HG02852 (cell line): ENCODE results near the gene GDAP1L1.
"Not testable (repeated sequence)": the region's sequence is repeated elsewhere in the genome, so short reads cannot be mapped to it uniquely, and the experiment has no call there.

Experiments used
- ATAC-seq: cut with Tn5 transposase; IDR thresholded peaks from one replicate; pipeline ENCODE4 v1.9.1; 2021; ENCODE audit warnings: mild to moderate bottlenecking, moderate library complexity; ENCODE audit not compliant: unreplicated experiment

GDAP1L1 gene

DNA sequence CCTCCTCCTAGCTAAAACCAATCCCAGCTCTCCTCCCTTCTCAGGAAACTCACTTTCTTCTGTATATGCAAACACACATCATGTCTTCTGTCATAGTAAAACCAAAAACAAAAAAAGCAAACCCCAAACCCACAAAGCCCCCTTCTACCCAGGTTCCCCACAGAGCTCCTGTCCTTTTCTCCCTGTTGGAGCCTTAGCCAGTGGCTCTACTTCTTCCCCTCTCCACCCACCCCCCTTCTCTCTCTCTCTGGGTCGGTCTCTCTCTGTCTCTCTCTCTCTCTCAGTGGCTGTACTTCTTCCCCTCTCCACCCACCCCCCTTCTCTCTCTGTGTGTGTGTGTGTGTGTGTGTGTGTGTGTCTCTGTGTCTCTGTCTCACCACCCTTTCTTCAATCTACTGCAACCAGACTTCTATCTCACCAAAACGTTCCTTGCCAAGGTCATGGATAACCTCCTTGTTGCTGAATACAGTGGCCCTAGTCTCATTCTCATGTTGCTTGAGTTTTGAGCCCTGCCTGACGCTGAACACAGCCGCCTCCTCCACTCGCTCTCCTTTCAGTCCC, 27.9 kb upstream of the GDAP1L1 start:
- no peak for ATAC-seq

DNA sequence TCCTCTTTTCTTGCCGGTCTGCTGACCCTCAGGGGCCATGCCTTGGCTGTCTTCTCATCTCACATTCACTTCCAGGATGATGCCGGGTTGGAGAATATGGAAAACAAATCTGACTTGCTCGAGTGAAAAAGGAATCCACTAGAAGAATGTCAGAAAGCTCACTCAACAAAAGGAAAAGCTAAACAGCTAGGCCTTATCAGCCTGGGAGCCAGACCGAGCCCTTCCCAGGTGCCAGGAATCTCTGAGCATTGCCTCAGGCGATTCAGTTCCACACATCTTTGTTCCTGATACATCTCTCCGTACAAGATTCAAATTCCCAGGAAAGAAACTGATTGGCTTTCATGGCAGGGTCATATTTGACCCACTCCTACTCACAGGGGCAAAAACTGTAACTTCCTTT, 27.3 kb upstream of the GDAP1L1 start:
- ATAC-seq = no peak

- ATAC-seq = no peak
Observed at GRCh38 chr20:44221368-44221954, 25.6 kb upstream of the GDAP1L1 start.

GRCh38 chr20:44222027-44222426, 25.1 kb upstream of the GDAP1L1 start:
- no peak for ATAC-seq

GRCh38 chr20:44222633-44223368, 24.3 kb upstream of the GDAP1L1 start:
- ATAC-seq = no peak

GRCh38 chr20:44223721-44224120, 23.4 kb upstream of the GDAP1L1 start:
- ATAC-seq = no peak

DNA sequence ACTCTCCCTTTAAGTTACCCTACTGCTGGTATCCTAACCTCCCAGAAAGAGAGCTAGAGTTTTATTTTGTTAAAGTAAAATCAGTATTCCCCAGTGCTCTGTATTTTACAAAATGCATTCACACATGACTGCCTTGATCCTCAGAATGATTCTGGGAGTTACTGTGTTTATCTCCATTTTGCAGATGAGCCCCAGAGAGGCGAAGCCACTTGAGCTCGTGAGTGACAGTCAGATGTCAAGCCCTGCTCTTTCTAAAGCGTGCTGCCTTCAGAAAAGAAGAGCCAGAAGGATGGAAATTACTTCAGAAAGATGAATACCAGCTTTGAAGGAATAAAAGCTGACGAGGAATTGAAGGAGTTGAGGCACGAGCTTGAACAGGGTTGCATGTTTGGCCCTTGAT, 22.5 kb upstream of the GDAP1L1 start:
- no peak for ATAC-seq

DNA sequence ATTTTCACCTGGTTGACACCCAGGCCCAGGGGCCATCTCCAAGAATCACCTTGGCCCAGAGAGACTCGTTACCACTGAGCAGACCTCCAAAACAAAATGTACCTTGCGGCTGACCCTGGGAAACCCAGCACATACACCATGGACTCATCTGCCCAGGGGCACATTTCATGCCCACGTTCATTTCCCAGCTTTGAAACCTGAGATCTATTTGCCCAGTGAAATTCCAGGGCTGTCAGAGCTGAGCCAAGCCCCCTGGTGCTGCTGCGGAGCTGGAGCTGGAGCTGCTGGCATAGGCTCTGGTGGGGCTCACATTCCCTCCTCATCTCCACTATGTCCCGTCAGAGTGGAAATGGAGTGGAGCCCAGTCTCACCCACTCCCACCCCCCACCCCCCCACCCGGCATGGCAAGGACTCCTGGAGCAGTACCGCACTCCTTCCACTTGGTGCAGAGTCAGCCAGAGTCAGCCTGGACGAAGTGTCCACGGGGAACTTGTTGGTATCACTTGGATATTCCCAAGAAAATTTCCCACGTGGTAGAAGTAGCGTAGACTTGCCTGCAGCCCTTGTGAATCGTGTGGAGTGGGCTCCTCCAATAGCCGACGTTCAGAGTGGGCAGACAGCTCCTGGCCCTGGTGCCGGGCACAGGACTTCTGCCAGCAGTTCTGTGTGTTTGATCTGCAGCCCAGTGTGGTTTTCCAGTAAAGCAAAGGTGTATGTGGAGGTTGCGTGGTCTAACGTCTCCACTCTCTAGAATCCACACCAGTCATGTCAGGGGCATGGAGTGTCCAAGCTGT, 18.4 kb upstream of the GDAP1L1 start:
- ATAC-seq = no peak

DNA sequence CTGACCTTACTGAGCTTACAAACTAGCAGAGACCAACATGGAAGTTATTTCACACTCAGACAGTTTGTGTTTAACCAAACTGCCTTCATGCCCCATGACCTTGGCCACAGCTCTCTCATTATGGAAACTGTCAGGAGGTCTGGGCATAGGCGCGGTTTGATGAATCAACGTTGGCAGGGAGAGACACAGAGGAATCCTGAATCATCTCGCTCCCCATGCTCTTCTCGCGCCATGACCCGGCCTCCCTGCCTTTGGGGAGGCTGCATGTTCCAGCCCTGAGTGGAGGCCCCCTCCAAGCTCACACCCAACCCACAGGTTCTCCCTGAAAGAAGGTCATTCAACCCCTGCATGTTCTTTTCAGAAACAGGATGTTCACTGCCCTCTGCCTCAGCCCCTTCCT, 15.9 kb upstream of the GDAP1L1 start:
- ATAC-seq = no peak

DNA sequence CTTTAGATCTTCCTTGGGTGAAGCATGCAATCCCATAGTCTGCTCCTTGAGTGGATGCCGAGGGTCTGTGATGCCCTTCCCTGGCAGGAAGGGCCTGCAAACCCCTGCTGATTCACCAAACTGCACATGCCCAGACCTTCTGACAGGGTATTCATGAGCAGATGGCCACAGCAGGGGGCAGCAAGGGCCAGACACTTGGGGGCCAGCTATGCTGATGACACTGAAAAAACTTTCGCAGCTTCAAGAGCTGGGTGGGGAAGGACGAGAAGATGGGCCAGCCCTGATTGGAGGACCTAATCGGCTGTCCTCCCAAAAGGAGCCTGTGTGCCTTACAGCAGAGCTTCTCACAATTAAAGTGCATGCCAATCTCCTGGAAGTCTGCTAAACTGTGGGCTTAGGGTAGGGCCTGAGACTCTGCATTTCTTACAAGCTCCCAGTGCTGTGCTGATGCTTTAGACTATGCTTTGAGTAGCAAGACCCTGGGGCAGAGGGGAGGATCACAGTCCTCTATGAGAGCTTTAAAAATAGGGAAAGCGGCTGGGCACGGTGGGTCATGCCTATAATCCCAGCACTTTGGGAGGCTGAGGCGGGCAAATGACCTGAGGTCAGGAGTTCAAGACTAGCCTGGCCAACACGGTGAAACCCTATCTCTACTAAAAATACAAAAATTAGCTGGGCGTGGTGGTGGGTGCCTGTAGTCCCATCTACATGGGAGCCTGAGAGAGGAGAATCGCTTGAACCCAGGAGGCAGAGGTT, 15.2 kb upstream of the GDAP1L1 start:
- ATAC-seq = no peak

GRCh38 chr20:44232469-44232856, 14.6 kb upstream of the GDAP1L1 start:
- ATAC-seq = not testable (repeated sequence)

DNA sequence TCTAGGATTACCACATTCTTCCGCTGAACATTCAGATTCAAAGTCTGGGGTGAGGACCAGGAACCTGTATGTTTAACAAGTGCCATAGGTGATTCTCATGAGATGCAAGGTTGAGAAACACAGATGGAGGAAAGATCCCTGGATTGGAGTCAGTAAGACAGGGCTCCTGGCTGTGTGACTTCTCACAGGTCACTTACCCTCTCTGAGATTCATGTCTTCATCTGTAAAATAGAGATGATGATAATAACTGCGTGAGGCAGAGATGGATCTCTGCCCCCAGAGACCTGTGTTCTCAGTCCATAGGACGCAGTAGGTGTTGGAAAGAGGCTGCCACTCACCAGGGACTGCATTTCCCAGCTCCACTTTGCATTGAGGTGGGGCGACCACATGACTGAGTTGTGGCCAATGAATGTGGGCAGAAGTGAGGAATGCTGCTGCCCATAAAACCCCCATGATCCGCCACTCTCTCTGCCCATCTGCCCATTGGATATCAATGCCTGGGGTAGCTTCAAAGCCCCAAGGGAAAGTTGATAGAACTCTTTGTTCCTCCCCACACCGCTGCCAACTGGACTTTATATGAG, 13.6 kb upstream of the GDAP1L1 start:
- no peak for ATAC-seq

DNA sequence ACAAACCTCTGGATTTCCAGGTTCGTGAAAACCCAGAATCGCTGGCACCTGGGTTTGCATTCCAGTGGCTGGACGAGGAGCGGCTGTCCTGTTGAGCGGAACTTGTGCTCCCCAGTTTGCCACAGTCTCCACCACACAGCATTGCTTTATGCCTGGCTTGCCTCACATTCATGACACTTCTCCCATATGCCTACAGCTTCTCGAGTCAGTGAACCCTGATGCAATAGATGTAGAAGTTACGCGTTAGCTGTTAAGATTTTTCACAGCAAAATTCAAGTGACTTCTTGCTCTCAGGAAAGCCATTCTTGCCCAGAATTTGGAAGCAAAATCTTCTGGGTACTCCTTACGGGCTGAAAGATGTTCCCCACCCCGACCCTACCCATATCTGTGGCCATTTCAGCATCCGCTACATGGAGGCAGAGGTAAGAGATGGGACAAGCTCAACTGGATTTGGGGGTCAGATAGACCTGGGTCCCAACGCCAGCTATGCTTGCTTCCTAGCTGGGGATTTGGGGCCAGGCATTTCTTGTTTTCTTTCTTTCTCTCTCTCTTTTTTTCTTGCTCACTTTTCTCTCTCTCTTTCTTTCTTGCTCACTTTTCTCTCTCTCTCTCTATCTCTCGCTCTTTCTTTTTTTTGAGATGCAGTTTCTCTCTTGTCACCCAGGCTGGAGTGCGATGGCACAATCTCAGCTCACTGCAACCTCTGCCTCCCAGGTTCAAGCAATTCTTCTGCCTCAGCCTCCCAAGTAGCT, 12.4 kb upstream of the GDAP1L1 start:
- ATAC-seq = no peak

- ATAC-seq = no peak
Observed at GRCh38 chr20:44235702-44236101, 11.4 kb upstream of the GDAP1L1 start.

- ATAC-seq = not testable (repeated sequence)
Observed at GRCh38 chr20:44236840-44237239, 10.3 kb upstream of the GDAP1L1 start.

GRCh38 chr20:44241796-44242195, 5.3 kb upstream of the GDAP1L1 start:
- no peak for ATAC-seq

DNA sequence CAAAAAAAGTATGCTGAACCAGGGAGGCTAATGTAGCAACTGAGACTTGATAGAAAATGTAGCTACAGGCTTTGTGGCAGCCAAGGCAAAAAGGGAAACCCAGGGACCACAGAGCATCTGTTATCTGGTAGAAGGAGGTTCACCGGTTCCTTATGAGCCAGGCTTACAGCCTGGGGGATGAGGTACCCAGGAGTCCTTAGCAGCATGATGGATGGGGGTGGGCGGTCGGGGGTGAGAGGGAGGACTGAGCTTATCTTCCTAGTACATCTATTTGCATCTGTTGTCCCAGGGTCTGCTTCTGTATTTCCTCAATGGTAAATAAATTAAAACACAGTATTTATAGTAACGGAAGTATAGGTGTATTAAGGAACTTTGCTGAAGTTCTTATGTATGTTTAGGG, 1.1 kb upstream of the GDAP1L1 start:
- ATAC-seq = no peak

DNA sequence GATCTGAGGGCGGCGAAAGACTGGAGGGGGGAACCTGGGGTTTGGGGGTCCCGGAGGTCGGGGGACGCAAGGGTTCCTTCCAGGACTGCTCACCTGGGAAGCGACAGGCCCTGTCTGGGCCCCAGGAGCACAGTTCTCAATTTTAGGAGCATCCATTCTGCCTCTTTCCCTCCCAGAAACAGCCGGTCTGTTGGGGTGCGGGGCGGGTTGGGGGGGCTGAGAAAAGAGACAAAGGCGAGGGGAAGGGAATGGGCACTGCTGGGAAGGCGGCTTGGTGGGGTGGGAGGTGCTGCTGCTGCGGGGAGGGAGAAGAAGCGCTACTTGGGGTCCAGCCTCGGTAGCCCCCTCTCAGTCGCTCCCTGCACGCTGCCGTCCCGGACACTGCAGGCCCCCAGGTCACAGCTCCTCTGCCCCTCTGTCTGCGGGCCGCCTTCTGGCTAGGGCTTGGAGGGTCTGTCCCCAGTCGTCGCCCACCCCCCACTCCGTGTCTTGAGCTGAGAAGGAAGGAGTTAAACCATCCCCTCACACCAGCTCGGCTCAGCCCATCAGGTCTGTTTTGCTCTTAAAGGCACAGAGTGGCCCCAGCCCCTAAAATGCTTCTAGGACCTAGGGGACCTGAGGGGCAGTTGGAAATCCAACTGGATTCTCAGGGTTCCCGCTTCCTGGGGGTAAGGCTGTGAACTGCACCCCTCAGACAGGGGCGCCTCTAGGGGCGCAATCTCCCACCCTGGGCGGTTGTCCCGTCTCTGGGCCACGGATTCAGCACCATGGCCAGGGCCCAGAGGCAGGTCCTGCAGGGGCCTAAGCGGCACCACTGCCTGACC, 690 bp downstream of the GDAP1L1 start:
- no peak for ATAC-seq

GRCh38 chr20:44248410-44248759, 1.3 kb downstream of the GDAP1L1 start:
- ATAC-seq = no peak
